ENCODE measurements around the gene ASTE1. TPM values are rescaled to one million over a fixed set of nuclear protein-coding genes. Genes with fewer than 3 reads are reported as not detected.

Gene ASTE1
- 10 to 100 TPM; 14.1 to 14.3 TPM for total RNA-seq

GRCh38 chr3:131026321-131027151 is at the start of gene ASTE1, which contains the start of gene NEK11:
Gene ASTE1, minus strand, starts transcription at chr3:131026825. Its CDS starts 1,519 bp downstream, at chr3:131025306.
Gene NEK11, plus strand, starts transcription at chr3:131026877. Its CDS starts 2,832 bp downstream, at chr3:131029709.

Other genes starting within 250 kb of the ASTE1 start
- 10 to 100 TPM; 61.2 to 69.4 TPM for gene ATP2C1, start 132.7 kb downstream of the ASTE1 start, total RNA-seq
- 1 to 10 TPM; 1.1 to 1.7 TPM for gene NEK11, start 52 bp upstream of the ASTE1 start, total RNA-seq

All from activated naive CD4-positive, alpha-beta T cell treated with anti-CD3 and anti-CD28 coated beads, Interleukin-2, amount 10 ng/mL, durations not matched to agents 5 hours and 36 hours (primary cell).